Measurements from ENCODE around the gene VPS52.
A peak's percentile ranks its signal among the peaks of the same experiment; 100 is the strongest.

Gene VPS52

GRCh38 chr6:33313709-33314514, 42.2 kb upstream of the VPS52 start, which contains the start of gene TAPBP (continued):
- no peak; the same call in 1 of the 2 replicates for TF ChIP-seq ZFP37 (tag by site-specific recombination; IDR thresholded peaks at IDR 0.05)
- TF ChIP-seq ZNF791 (tag by site-specific recombination; IDR thresholded peaks at IDR 0.05), result no peak
- TF ChIP-seq PRDM4 (tag by site-specific recombination; IDR thresholded peaks at IDR 0.05), result no peak
- no peak for TF ChIP-seq ZNF362 (tag by site-specific recombination; IDR thresholded peaks at IDR 0.05)
- TF ChIP-seq ZNF707 (tag by site-specific recombination; IDR thresholded peaks at IDR 0.05), result no peak
- TF ChIP-seq ZFP41 (tag by site-specific recombination; IDR thresholded peaks at IDR 0.05; ENCODE audit: borderline replicate concordance), result no peak
- peak; percentile 84 for TF ChIP-seq ZNF18 (tag by site-specific recombination; IDR thresholded peaks at IDR 0.05)
- TF ChIP-seq OSR2 (tag by site-specific recombination; IDR thresholded peaks at IDR 0.05), result no peak
- TF ChIP-seq BCL11B (tag by site-specific recombination; IDR thresholded peaks at IDR 0.05; ENCODE audit: low read depth), result no peak
- TF ChIP-seq ZNF132 (tag by site-specific recombination; IDR thresholded peaks at IDR 0.05; ENCODE audit: borderline replicate concordance), result no peak
- TF ChIP-seq MEIS1 (CRISPR knock-in tag; IDR thresholded peaks at IDR 0.05; ENCODE audit: borderline replicate concordance), result no peak
- TF ChIP-seq ZNF785 (tag by site-specific recombination; IDR thresholded peaks at IDR 0.05), result no peak
- no peak for TF ChIP-seq ZNF37A (tag by site-specific recombination; IDR thresholded peaks at IDR 0.05)
- no peak for TF ChIP-seq ZNF48 (tag by site-specific recombination; IDR thresholded peaks at IDR 0.05)
- TF ChIP-seq ZSCAN4 (tag by site-specific recombination; IDR thresholded peaks at IDR 0.05), result no peak
- no peak for TF ChIP-seq ZNF514 (tag by site-specific recombination; IDR thresholded peaks at IDR 0.05)
- TF ChIP-seq ZNF341 (tag by site-specific recombination; IDR thresholded peaks at IDR 0.05; ENCODE audit: low read depth), result peak; percentile 92
- no peak for TF ChIP-seq KLF16 (tag by site-specific recombination; IDR thresholded peaks at IDR 0.05)
- TF ChIP-seq ZNF837 (tag by site-specific recombination; IDR thresholded peaks at IDR 0.05), result no peak
- TF ChIP-seq ZBTB44 (tag by site-specific recombination; IDR thresholded peaks at IDR 0.05), result no peak
- no peak for TF ChIP-seq ZNF302 (tag by site-specific recombination; IDR thresholded peaks at IDR 0.05; ENCODE audit: low read depth)
- no peak for TF ChIP-seq ZNF274 (IDR thresholded peaks at IDR 0.05; ENCODE audit: low read length)
- TF ChIP-seq ZNF274 (tag by site-specific recombination; IDR thresholded peaks at IDR 0.05; ENCODE audit: borderline replicate concordance), result no peak
- TF ChIP-seq PRDM2 (tag by site-specific recombination; IDR thresholded peaks at IDR 0.05; ENCODE audit: borderline replicate concordance), result no peak
